SK-N-SH (cell line): ENCODE measurements around the gene PER2. TPM values are rescaled to one million over a fixed set of nuclear protein-coding genes. Genes with fewer than 3 reads are reported as not detected.

Source experiments
- CTCF ChIA-PET: fragments of 300-600, 350-600 bp; formaldehyde crosslinking; extraction: SDS; loops from one replicate; lab custom pipeline; 2021; lab: Yijun Ruan, JAX
- POLR2A ChIA-PET: fragments of 350-600 bp; sonication (Branson Sonifier 250); formaldehyde crosslinking; extraction: SDS; loops from one replicate; lab custom pipeline; 2020; ENCODE audit warnings: antibody characterized with exemption, inconsistent platforms; lab: Yijun Ruan, JAX
- DNase-seq: peaks from one replicate; pipeline ENCODE4 v3.0.0; 2012
- H2AFZ ChIP-seq: fragments of 200-600 bp; sonication (generic); 2 replicates; pipeline ENCODE4 v1.8.1; 2016; ENCODE audit warnings: antibody characterized with exemption, mild to moderate bottlenecking, low read depth
- H3F3A ChIP-seq: fragments of 200-600 bp; sonication (generic); replicated peaks from 2 replicates; pipeline ENCODE3; 2016; ENCODE audit warnings: antibody characterized with exemption, mild to moderate bottlenecking; ENCODE audit not compliant: insufficient read depth
- H3K27ac ChIP-seq, 2 experiments: fragments of 200-500 bp in 1 of 2; fragments of 200-600 bp in 1 of 2; sonication (Bioruptor generic) in 1 of 2; sonication (generic), shearing (Covaris generic) in 1 of 2; 2 replicates each; pipeline versions ENCODE4 v1.5.1 to v1.6.1; 2014 to 2016; ENCODE audit warnings: low read depth in 2 of 2, inconsistent platforms in 1 of 2, low read length in 1 of 2, mild to moderate bottlenecking in 1 of 2, mixed read lengths in 1 of 2
- H3K27me3 ChIP-seq: fragments of 200-600 bp; sonication (generic), shearing (Covaris generic); 2 replicates; pipeline ENCODE4 v1.6.1; 2016; ENCODE audit warnings: mixed run types; ENCODE audit not compliant: insufficient read depth
- H3K36me3 ChIP-seq, 2 experiments: fragments of 200-500 bp in 1 of 2; fragments of 200-600 bp in 1 of 2; sonication (Bioruptor generic) in 1 of 2; sonication (generic) in 1 of 2; replicated peaks in 1 of 2; 2 replicates each; pipeline versions ENCODE3 to v1.5.1; 2014 to 2016; ENCODE audit warnings: low read length in 1 of 2, mild to moderate bottlenecking in 1 of 2; ENCODE audit not compliant: insufficient read depth in 2 of 2, control insufficient read depth in 1 of 2
- H3K4me1 ChIP-seq, 2 experiments: fragments of 200-500 bp in 1 of 2; fragments of 200-600 bp in 1 of 2; sonication (Bioruptor generic) in 1 of 2; sonication (generic), shearing (Covaris generic) in 1 of 2; 2 replicates each; pipeline versions ENCODE4 v1.5.1 to v1.6.1; 2014 to 2016; ENCODE audit warnings: low read depth in 1 of 2, low read length in 1 of 2, mixed run types in 1 of 2; ENCODE audit not compliant: insufficient read depth in 2 of 2, control insufficient read depth in 1 of 2
- H3K4me2 ChIP-seq: fragments of 200-600 bp; sonication (generic), shearing (Covaris generic); 2 replicates; pipeline ENCODE4 v1.6.1; 2017; ENCODE audit warnings: mixed run types
- H3K4me3 ChIP-seq, 2 experiments: fragments of 200-500 bp in 1 of 2; fragments of 200-600 bp in 1 of 2; sonication (Bioruptor generic) in 1 of 2; sonication (generic), shearing (Covaris generic) in 1 of 2; 2 replicates each; pipeline versions ENCODE4 v1.5.1 to v1.8.1; 2014 to 2016; ENCODE audit warnings: low read depth in 2 of 2, inconsistent platforms in 1 of 2, low read length in 1 of 2, mild to moderate bottlenecking in 1 of 2, mixed read lengths in 1 of 2, moderate library complexity in 1 of 2
- H3K79me2 ChIP-seq: fragments of 200-600 bp; sonication (generic); 2 replicates; pipeline ENCODE4 v1.8.1; 2017; ENCODE audit warnings: mild to moderate bottlenecking; ENCODE audit not compliant: insufficient read depth
- H3K9ac ChIP-seq: fragments of 200-600 bp; sonication (generic); 2 replicates; pipeline ENCODE4 v1.6.1; 2017; ENCODE audit warnings: mixed run types
- H3K9me2 ChIP-seq: fragments of 200-600 bp; sonication (generic); 2 replicates; pipeline ENCODE4 v1.6.1; 2017; ENCODE audit warnings: mixed run types
- H3K9me3 ChIP-seq: fragments of 200-600 bp; sonication (generic); 2 replicates; pipeline ENCODE4 v1.6.1; 2017; ENCODE audit warnings: mixed run types, mild to moderate bottlenecking, moderate library complexity
- H4K20me1 ChIP-seq: fragments of 200-600 bp; sonication (generic); 2 replicates; pipeline ENCODE4 v1.6.1; 2017; ENCODE audit warnings: mild to moderate bottlenecking, mixed run types; ENCODE audit not compliant: insufficient read depth
- EZH2phosphoT487 ChIP-seq: fragments of 200-600 bp; sonication (generic); IDR thresholded peaks from 2 replicates; pipeline ENCODE4 v1.6.1; 2017; ENCODE audit warnings: low read depth, mixed run types, mild to moderate bottlenecking, antibody characterized with exemption, moderate library complexity, borderline replicate concordance
- FOXM1 ChIP-seq: IDR thresholded peaks from 2 replicates; pipeline ENCODE4 v1.4.0; 2012; ENCODE audit warnings: low read depth, mild to moderate bottlenecking
- JUND ChIP-seq: IDR thresholded peaks from 2 replicates; pipeline ENCODE4 v1.4.0; 2012
- SIN3A ChIP-seq: IDR thresholded peaks from 2 replicates; pipeline ENCODE4 v1.6.1; 2012; ENCODE audit warnings: low read depth, mild to moderate bottlenecking, low read length, moderate library complexity, borderline replicate concordance
- TAF1 ChIP-seq: IDR thresholded peaks from 2 replicates; pipeline ENCODE4 v1.6.1; 2012; ENCODE audit warnings: low read depth, mild to moderate bottlenecking, low read length, moderate library complexity, borderline replicate concordance
- WGBS: methylation state at CpG from one replicate; pipeline ENCODE4 v1.1.6; 2017; ENCODE audit warnings: low lambda C conversion rate; 5-methylcytosine and 5-hydroxymethylcytosine counted together
- polyA plus RNA-seq, 3 experiments: library from polyadenylated mRNA; depleted of rRNA; stranded (reverse); fragments of >200 nt; gene quantifications; 2 replicates each; pipeline ENCODE4 v1.2.3, GENCODE V29; 2012
- TF ChIP-seq, protein P1 (sequence below): IDR thresholded peaks from 2 replicates; pipeline ENCODE4 v1.4.0; 2012; ENCODE audit warnings: low read depth, borderline replicate concordance
- TF ChIP-seq, protein P2 (sequence below): IDR thresholded peaks from 2 replicates; pipeline ENCODE4 v1.4.0; 2012; ENCODE audit warnings: low read depth

The PER2 gene
- polyA plus RNA-seq, 1 of the 3 experiments (the other 2 are of a cell fraction) = 0.82 TPM

DNA sequence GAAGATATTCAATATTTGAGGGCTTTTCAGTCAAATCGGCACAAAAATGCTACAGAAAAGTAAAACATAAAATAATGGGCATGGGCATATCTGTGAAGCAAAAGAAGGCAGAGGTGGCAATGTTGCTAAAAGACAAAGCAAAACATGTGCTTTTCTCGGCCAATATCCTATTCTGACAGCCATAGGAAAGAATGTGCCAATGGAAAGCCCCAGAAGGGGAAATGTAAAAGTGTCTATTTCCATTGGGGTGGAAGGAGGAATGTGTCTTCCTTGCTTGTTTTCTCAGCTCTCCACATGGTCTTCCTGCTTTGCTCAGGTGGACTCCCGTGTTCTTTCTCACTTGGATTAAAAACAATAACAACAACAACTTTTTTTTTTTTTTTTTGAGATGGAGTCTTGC lies 13.7 kb upstream of the PER2 start:
- CTCF ChIA-PET = no interaction called here
- no peaks in the 10 kb centered on the region for H3K9me3 ChIP-seq
- TF ChIP-seq TAF1 (no peak), JUND (no peak), EZH2phosphoT487 (no peak)
- TF ChIP-seq, all 33 proteins: peak for 0
- WGBS = 53% methylated on average over 3 of the region's 3 CpGs
- Histone ChIP-seq H3K9ac (no peak overlapping the region), H3K27me3 (no peaks in the 10 kb centered on the region), H3K4me2 (no peak overlapping the region), H3F3A (no peaks in the 10 kb centered on the region), H3K36me3 (no peaks in the 10 kb centered on the region), H3K4me1 (no peaks in the 10 kb centered on the region; a peak in 1 of 4 replicates), H3K9me2 (no peaks in the 10 kb centered on the region), H2AFZ (no peak overlapping the region), H4K20me1 (no peaks in the 10 kb centered on the region), H3K79me2 (no peaks in the 10 kb centered on the region), H3K4me3 (no peak overlapping the region), H3K27ac (no peak overlapping the region)
- DNase-seq = no peak
- POLR2A ChIA-PET = interaction anchor here (0.7 kb wide), 1 partner anchor 11 kb away, joined by 3 read pairs; no protein-coding TSS in a partner anchor

DNA sequence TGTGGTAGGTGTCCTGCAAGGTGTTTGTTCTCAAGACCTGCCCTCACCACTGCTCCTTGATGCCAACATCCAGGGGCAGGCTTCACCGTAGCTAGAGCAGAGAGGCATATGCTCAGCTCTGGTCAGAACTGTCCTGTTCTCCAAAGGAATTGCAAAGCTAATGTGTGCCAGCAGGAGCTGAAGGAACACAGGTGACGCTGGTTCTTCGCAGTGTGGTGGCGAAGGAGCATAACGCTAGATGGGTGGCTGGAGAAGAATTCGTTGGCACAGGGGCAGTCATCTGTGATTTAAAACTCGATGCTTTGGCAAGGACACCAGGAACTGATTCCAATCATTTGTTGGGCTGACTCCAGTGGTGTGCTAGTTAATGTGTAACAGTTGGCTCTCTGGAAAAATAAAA lies 11.4 kb upstream of the PER2 start:
- POLR2A ChIA-PET = no interaction called here
- Histone ChIP-seq H3K36me3 (no peaks in the 10 kb centered on the region), H3K9me3 (no peaks in the 10 kb centered on the region), H3K9ac (no peak overlapping the region), H3K4me3 (no peak overlapping the region), H3F3A (no peaks in the 10 kb centered on the region), H3K9me2 (no peaks in the 10 kb centered on the region), H3K79me2 (no peaks in the 10 kb centered on the region), H3K27ac (no peak overlapping the region), H3K4me2 (no peak overlapping the region), H4K20me1 (no peaks in the 10 kb centered on the region), H3K4me1 (no peaks in the 10 kb centered on the region; a peak in 1 of 4 replicates)
- CTCF ChIA-PET = interaction anchor here (0.8 to 1.1 kb wide), 3 partner anchors 11 to 45 kb away, joined by 3 read pairs; partner anchors contain the start of gene PER2
- DNase-seq = no peak
- 51% methylated on average over 7 of the region's 7 CpGs for WGBS
- TF ChIP-seq EZH2phosphoT487 = no peak
- TF ChIP-seq, all 33 proteins: peak for 0
- H3K27me3 ChIP-seq = no peaks in the 10 kb centered on the region
- no peak overlapping the region for H2AFZ ChIP-seq

DNA sequence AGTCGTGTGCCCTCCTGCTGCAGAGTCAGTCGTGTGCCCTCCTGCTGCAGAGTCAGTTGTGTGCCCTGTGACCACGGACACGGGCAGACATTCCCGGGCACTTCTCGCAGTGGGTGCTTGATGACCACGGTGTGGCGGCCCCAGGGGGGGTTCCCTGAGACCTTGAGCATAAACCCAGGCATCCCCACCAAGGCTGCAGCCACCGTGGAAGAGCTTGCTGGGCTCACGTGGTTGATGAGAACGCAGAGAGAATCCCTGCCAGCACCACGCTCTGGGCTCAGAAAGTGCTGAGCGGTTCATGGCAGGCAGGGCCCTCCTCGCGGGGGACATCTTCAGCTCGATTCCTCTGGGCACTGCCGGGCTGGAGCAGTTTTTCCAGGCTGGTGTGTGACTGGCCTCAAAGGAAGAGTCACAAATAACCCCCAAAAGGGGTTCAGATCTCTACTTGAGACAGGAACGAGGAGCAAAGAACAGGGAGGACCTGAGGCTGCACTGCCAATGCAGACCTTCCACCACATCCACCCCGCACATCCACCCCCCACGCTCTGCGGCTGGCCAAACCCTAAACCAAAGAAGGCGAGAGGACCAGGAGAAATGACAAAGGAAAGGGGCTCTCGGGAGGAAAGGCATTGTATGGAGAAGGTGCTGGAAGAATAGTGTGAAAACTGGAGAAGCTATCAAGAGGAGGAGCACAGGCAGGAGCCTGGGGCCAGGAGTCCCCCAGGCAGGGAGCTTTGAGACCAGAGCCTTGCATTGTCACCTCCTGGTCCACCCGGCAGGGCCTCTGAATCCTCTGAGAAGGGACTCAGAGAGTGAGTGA lies 8.4 kb upstream of the PER2 start:
- Histone ChIP-seq H3K4me3 (no peak overlapping the region), H3K36me3 (no peaks in the 10 kb centered on the region), H3K27me3 (peaks cover 7% of the 10 kb centered on the region; the same call in 1 of the 2 replicates), H3K4me2 (no peak overlapping the region), H2AFZ (no peak overlapping the region), H3K9me2 (no peaks in the 10 kb centered on the region), H3K27ac (no peak overlapping the region), H3K9me3 (no peaks in the 10 kb centered on the region), H3K4me1 (no peaks in the 10 kb centered on the region; a peak in 1 of 4 replicates), H3K9ac (no peak overlapping the region), H3F3A (no peaks in the 10 kb centered on the region), H4K20me1 (no peaks in the 10 kb centered on the region), H3K79me2 (no peaks in the 10 kb centered on the region)
- no peak for DNase-seq
- POLR2A ChIA-PET = no interaction called here
- CTCF ChIA-PET = interaction anchor here (1.1 kb wide), 1 partner anchor 8 kb away, joined by 4 read pairs; the partner anchor contains the start of gene PER2
- 81% methylated on average over 14 of the region's 24 CpGs for WGBS
- TF ChIP-seq FOXM1 (no peak), SIN3A (no peak)
- TF ChIP-seq, protein P1, sequence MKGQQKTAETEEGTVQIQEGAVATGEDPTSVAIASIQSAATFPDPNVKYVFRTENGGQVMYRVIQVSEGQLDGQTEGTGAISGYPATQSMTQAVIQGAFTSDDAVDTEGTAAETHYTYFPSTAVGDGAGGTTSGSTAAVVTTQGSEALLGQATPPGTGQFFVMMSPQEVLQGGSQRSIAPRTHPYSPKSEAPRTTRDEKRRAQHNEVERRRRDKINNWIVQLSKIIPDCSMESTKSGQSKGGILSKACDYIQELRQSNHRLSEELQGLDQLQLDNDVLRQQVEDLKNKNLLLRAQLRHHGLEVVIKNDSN = no peak
- TF ChIP-seq, protein P2, sequence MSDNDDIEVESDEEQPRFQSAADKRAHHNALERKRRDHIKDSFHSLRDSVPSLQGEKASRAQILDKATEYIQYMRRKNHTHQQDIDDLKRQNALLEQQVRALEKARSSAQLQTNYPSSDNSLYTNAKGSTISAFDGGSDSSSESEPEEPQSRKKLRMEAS = no peak
